SK-N-SH treated with all-trans-retinoic acid at 6 μM for 48 hours (cell line): Measurements from ENCODE around the gene GFRA1.

Experiments used
- ATAC-seq: fragments of 200-7000 bp; cut with Tn5 transposase; 3 replicates; pipeline ENCODE4 v1.9.1; 2020; ENCODE audit warnings: mild to moderate bottlenecking, moderate library complexity
- ARNTL ChIP-seq: fragments of 450-650 bp; formaldehyde crosslinking; IDR thresholded peaks from 2 replicates; pipeline ENCODE4 v1.5.0; 2020; ENCODE audit warnings: low read depth, mild to moderate bottlenecking, moderate library complexity, borderline replicate concordance
- BACH2 ChIP-seq: fragments of 250-450 bp; sonication (Bioruptor Pico); IDR thresholded peaks from 2 replicates; pipeline ENCODE4 v1.9.0; 2021; ENCODE audit warnings: mild to moderate bottlenecking, borderline replicate concordance
- CREB5 ChIP-seq: fragments of 250-450 bp; sonication (Bioruptor Pico); IDR thresholded peaks from 2 replicates; pipeline ENCODE4 v1.5.1; 2020; ENCODE audit warnings: low read depth, mild to moderate bottlenecking, moderate library complexity
- CSDC2 ChIP-seq: fragments of 250-450 bp; sonication (Bioruptor Pico); IDR thresholded peaks from 2 replicates; pipeline ENCODE4 v1.5.0; 2020; ENCODE audit warnings: mild to moderate bottlenecking, moderate library complexity
- ESRRG ChIP-seq: fragments of 250-450 bp; sonication (Bioruptor Pico); IDR thresholded peaks from 2 replicates; pipeline ENCODE4 v1.6.1; 2021; ENCODE audit warnings: mild to moderate bottlenecking
- GLIS3 ChIP-seq: fragments of 250-450 bp; sonication (Bioruptor Pico); IDR thresholded peaks from 2 replicates; pipeline ENCODE4 v1.5.0; 2020; ENCODE audit warnings: mild to moderate bottlenecking, moderate library complexity
- ISL1 ChIP-seq: fragments of 250-450 bp; sonication (Bioruptor Pico); IDR thresholded peaks from 2 replicates; pipeline ENCODE4 v2.1.2; 2022; ENCODE audit warnings: mild to moderate bottlenecking, moderate library complexity
- OSR1 ChIP-seq: fragments of 250-450 bp; sonication (Bioruptor Pico); IDR thresholded peaks from 2 replicates; pipeline ENCODE4 v1.8.0; 2022; ENCODE audit warnings: moderate library complexity, mild to moderate bottlenecking, inconsistent platforms
- POU6F1 ChIP-seq: fragments of 250-450 bp; sonication (Bioruptor Pico); IDR thresholded peaks from 2 replicates; pipeline ENCODE4 v1.8.0; 2021; ENCODE audit warnings: low read depth, mild to moderate bottlenecking, moderate library complexity, borderline replicate concordance
- PPARA ChIP-seq: fragments of 250-450 bp; sonication (Bioruptor Pico); IDR thresholded peaks from 2 replicates; pipeline ENCODE4 v1.5.0; 2020; ENCODE audit warnings: mild to moderate bottlenecking, borderline replicate concordance
- RARB ChIP-seq: fragments of 250-450 bp; sonication (Bioruptor Pico); IDR thresholded peaks from 2 replicates; pipeline ENCODE4 v1.8.0; 2021; ENCODE audit warnings: mild to moderate bottlenecking, moderate library complexity
- TCF4 ChIP-seq: fragments of 250-450 bp; sonication (Bioruptor Pico); IDR thresholded peaks from 2 replicates; pipeline ENCODE4 v1.8.0; 2021; ENCODE audit warnings: mild to moderate bottlenecking, moderate library complexity, borderline replicate concordance
- TOX ChIP-seq: fragments of 250-450 bp; sonication (Bioruptor Pico); IDR thresholded peaks from 2 replicates; pipeline ENCODE4 v1.8.0; 2021; ENCODE audit warnings: mild to moderate bottlenecking, moderate library complexity, borderline replicate concordance
- ZFP3 ChIP-seq: fragments of 250-450 bp; sonication (Bioruptor Pico); IDR thresholded peaks from 2 replicates; pipeline ENCODE4 v1.5.0; 2020; ENCODE audit warnings: mild to moderate bottlenecking, moderate library complexity
- ZFP30 ChIP-seq: fragments of 450-650 bp; formaldehyde crosslinking; IDR thresholded peaks from 2 replicates; pipeline ENCODE4 v1.5.0; 2022; ENCODE audit warnings: mild to moderate bottlenecking, moderate library complexity
- ZNF565 ChIP-seq: fragments of 450-650 bp; formaldehyde crosslinking; conservative IDR thresholded peaks from 2 replicates; pipeline ENCODE4 v1.5.0; 2020; ENCODE audit warnings: low read depth, mild to moderate bottlenecking, moderate library complexity
- ZNF70 ChIP-seq: fragments of 450-650 bp; formaldehyde crosslinking; IDR thresholded peaks from 2 replicates; pipeline ENCODE4 v1.5.0; 2020; ENCODE audit warnings: mild to moderate bottlenecking, moderate library complexity
- ZNF8 ChIP-seq: fragments of 450-650 bp; formaldehyde crosslinking; IDR thresholded peaks from 2 replicates; pipeline ENCODE4 v1.5.0; 2020; ENCODE audit warnings: mild to moderate bottlenecking, moderate library complexity
- TF ChIP-seq, protein P1 (sequence below): fragments of 250-450 bp; sonication (Bioruptor Pico); IDR thresholded peaks from 2 replicates; pipeline ENCODE4 v1.8.0; 2020; ENCODE audit warnings: mild to moderate bottlenecking, moderate library complexity, borderline replicate concordance
- TF ChIP-seq, protein P2 (sequence below): fragments of 250-450 bp; sonication (Bioruptor Pico); IDR thresholded peaks from 2 replicates; pipeline ENCODE4 v1.5.0; 2020; ENCODE audit warnings: mild to moderate bottlenecking, moderate library complexity
- TF ChIP-seq, protein P3 (sequence below): fragments of 250-450 bp; sonication (Bioruptor Pico); IDR thresholded peaks from 2 replicates; pipeline ENCODE4 v1.5.1; 2021; ENCODE audit warnings: mild to moderate bottlenecking, moderate library complexity

GFRA1 gene

GRCh38 chr10:116182426-116182825 lies 90.6 kb downstream of the GFRA1 start:
- TF ChIP-seq OSR1 (CRISPR knock-in tag) (no peak), POU6F1 (no peak), TOX (no peak), ZFP3 (CRISPR knock-in tag) (no peak), RARB (no peak), ISL1 (no peak), ZNF8 (CRISPR knock-in tag) (no peak), ESRRG (no peak), GLIS3 (CRISPR knock-in tag) (no peak), CSDC2 (CRISPR knock-in tag) (no peak), CREB5 (CRISPR knock-in tag) (no peak), TCF4 (no peak), ZFP30 (no peak), PPARA (no peak)
- TF ChIP-seq, protein P1, sequence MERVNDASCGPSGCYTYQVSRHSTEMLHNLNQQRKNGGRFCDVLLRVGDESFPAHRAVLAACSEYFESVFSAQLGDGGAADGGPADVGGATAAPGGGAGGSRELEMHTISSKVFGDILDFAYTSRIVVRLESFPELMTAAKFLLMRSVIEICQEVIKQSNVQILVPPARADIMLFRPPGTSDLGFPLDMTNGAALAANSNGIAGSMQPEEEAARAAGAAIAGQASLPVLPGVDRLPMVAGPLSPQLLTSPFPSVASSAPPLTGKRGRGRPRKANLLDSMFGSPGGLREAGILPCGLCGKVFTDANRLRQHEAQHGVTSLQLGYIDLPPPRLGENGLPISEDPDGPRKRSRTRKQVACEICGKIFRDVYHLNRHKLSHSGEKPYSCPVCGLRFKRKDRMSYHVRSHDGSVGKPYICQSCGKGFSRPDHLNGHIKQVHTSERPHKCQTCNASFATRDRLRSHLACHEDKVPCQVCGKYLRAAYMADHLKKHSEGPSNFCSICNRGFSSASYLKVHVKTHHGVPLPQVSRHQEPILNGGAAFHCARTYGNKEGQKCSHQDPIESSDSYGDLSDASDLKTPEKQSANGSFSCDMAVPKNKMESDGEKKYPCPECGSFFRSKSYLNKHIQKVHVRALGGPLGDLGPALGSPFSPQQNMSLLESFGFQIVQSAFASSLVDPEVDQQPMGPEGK = no peak
- TF ChIP-seq, protein P2, sequence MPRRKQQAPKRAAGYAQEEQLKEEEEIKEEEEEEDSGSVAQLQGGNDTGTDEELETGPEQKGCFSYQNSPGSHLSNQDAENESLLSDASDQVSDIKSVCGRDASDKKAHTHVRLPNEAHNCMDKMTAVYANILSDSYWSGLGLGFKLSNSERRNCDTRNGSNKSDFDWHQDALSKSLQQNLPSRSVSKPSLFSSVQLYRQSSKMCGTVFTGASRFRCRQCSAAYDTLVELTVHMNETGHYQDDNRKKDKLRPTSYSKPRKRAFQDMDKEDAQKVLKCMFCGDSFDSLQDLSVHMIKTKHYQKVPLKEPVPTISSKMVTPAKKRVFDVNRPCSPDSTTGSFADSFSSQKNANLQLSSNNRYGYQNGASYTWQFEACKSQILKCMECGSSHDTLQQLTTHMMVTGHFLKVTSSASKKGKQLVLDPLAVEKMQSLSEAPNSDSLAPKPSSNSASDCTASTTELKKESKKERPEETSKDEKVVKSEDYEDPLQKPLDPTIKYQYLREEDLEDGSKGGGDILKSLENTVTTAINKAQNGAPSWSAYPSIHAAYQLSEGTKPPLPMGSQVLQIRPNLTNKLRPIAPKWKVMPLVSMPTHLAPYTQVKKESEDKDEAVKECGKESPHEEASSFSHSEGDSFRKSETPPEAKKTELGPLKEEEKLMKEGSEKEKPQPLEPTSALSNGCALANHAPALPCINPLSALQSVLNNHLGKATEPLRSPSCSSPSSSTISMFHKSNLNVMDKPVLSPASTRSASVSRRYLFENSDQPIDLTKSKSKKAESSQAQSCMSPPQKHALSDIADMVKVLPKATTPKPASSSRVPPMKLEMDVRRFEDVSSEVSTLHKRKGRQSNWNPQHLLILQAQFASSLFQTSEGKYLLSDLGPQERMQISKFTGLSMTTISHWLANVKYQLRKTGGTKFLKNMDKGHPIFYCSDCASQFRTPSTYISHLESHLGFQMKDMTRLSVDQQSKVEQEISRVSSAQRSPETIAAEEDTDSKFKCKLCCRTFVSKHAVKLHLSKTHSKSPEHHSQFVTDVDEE (CRISPR knock-in tag) = no peak

GRCh38 chr10:116178086-116178605 lies 94.9 kb downstream of the GFRA1 start:
- no peak for ATAC-seq
- TF ChIP-seq OSR1 (CRISPR knock-in tag) (no peak), ZNF8 (CRISPR knock-in tag) (no peak), RARB (no peak), CSDC2 (CRISPR knock-in tag) (no peak), GLIS3 (CRISPR knock-in tag) (no peak), POU6F1 (no peak), ZNF70 (CRISPR knock-in tag) (no peak), CREB5 (CRISPR knock-in tag) (no peak), PPARA (no peak), ZNF565 (CRISPR knock-in tag) (no peak), BACH2 (no peak), ESRRG (no peak), TOX (no peak), TCF4 (no peak), ARNTL (CRISPR knock-in tag) (no peak), ZFP3 (CRISPR knock-in tag) (no peak)
- TF ChIP-seq, protein P1 = no peak
- TF ChIP-seq, protein P3, sequence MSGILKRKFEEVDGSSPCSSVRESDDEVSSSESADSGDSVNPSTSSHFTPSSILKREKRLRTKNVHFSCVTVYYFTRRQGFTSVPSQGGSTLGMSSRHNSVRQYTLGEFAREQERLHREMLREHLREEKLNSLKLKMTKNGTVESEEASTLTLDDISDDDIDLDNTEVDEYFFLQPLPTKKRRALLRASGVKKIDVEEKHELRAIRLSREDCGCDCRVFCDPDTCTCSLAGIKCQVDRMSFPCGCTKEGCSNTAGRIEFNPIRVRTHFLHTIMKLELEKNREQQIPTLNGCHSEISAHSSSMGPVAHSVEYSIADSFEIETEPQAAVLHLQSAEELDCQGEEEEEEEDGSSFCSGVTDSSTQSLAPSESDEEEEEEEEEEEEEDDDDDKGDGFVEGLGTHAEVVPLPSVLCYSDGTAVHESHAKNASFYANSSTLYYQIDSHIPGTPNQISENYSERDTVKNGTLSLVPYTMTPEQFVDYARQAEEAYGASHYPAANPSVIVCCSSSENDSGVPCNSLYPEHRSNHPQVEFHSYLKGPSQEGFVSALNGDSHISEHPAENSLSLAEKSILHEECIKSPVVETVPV (CRISPR knock-in tag) = no peak
- TF ChIP-seq, protein P2 (CRISPR knock-in tag) = no peak

More at GRCh38 chr10:116182426-116182825, 90.6 kb downstream of the GFRA1 start:
- ATAC-seq = no peak
